Fibroblast of villous mesenchyme (primary cell): ENCODE data around the gene KIT. TPM values are rescaled to one million over a fixed set of nuclear protein-coding genes. Genes with fewer than 3 reads are reported as not detected.

ENCODE experiments used
- DNase-seq: peaks from one replicate; pipeline ENCODE4 v3.0.0-alpha.2; 2010; ENCODE audit warnings: low read depth
- H3K4me3 ChIP-seq: 2 replicates; pipeline ENCODE4 v1.5.1; 2011; ENCODE audit warnings: low read depth, mild to moderate bottlenecking, low read length
- CTCF ChIP-seq: IDR thresholded peaks from 2 replicates; pipeline ENCODE4 v1.5.1; 2012; ENCODE audit warnings: low read depth, mild to moderate bottlenecking, low read length; ENCODE audit not compliant: insufficient read depth
- total RNA-seq: library from RNA; depleted of rRNA; stranded (reverse); fragments of >200 nt; gene quantifications from 2 replicates; pipeline ENCODE4 v1.2.3, GENCODE V29; 2012

The KIT gene
- total RNA-seq, 1 donor: 2.2 TPM

GRCh38 chr4:54695788-54696187, 38.0 kb downstream of the KIT start:
- no peak for TF ChIP-seq CTCF
- no peak for DNase-seq
- no peak overlapping the region for H3K4me3 ChIP-seq

- no peak overlapping the region for H3K4me3 ChIP-seq
- DNase-seq: no peak
- no peak for TF ChIP-seq CTCF
These were observed 38.9 kb downstream of the KIT start for GRCh38 chr4:54696649-54697048.

GRCh38 chr4:54700986-54701385, 43.2 kb downstream of the KIT start:
- no peak for TF ChIP-seq CTCF
- no peak for DNase-seq
- no peak overlapping the region for H3K4me3 ChIP-seq

GRCh38 chr4:54703182-54703581, 45.4 kb downstream of the KIT start:
- no peak overlapping the region for H3K4me3 ChIP-seq
- no peak for TF ChIP-seq CTCF
- DNase-seq: no peak

GRCh38 chr4:54707406-54707805, 49.6 kb downstream of the KIT start:
- no peak for DNase-seq
- no peak overlapping the region for H3K4me3 ChIP-seq
- no peak for TF ChIP-seq CTCF

GRCh38 chr4:54708339-54709279, 50.9 kb downstream of the KIT start:
- no peak for TF ChIP-seq CTCF
- no peak overlapping the region for H3K4me3 ChIP-seq
- no peak for DNase-seq
